ENCODE results near the gene RHOT1.
"Not testable (repeated sequence)": the region's sequence is repeated elsewhere in the genome, so short reads cannot be mapped to it uniquely, and the experiment has no call there.

RHOT1 gene

GRCh38 chr17:32141679-32142037, 644 bp upstream of the RHOT1 start:
- peaks cover 5% of the 10 kb centered on the region for H3K79me2 ChIP-seq (ENCODE audit: control insufficient read depth, insufficient read depth, low read length, poor library complexity)
- no peaks in the 10 kb centered on the region for H3K4me1 ChIP-seq (ENCODE audit: control insufficient read depth in 1 of 2, insufficient read depth in 2 of 2, low read length in 2 of 2)
- peak overlapping the region; percentile 2 for H3K9ac ChIP-seq (ENCODE audit: low read length)
- no peak for DNase-seq
- H3K27ac ChIP-seq (ENCODE audit: low read depth, low read length): no peak overlapping the region
- no peak overlapping the region for H2BK12ac ChIP-seq (ENCODE audit: low read length)
- peak overlapping the region; percentile 27 for H4K91ac ChIP-seq (ENCODE audit: low read depth, low read length)
- peak overlapping the region; percentile 2 for H3K18ac ChIP-seq (ENCODE audit: low read length)
- H2BK120ac ChIP-seq (ENCODE audit: insufficient read depth, low read length, poor library complexity): no peak overlapping the region
- peak overlapping the region; percentile 77 for H2AFZ ChIP-seq (ENCODE audit: insufficient read depth, low read length, poor library complexity)
- peak overlapping the region; percentile 56 for H3K4me2 ChIP-seq (ENCODE audit: low read length)
- H3K27me3 ChIP-seq (ENCODE audit: insufficient read depth, low read length): no peaks in the 10 kb centered on the region
- peak overlapping the region; percentile 52 for H4K12ac ChIP-seq (ENCODE audit: low read depth, low read length)
- no CpG with 5 or more reads among the region's 12 CpGs for WGBS (ENCODE audit: extremely low coverage, insufficient coverage, insufficient read length)
- no peaks in the 10 kb centered on the region for H3K9me3 ChIP-seq (ENCODE audit: insufficient read depth, low read depth, low read length)
- no peak overlapping the region for H3K14ac ChIP-seq (ENCODE audit: low read length)
- no peak overlapping the region for H3K23ac ChIP-seq (ENCODE audit: low read length)
- no peak overlapping the region for H3K4me3 ChIP-seq (ENCODE audit: low read depth, low read length)
- H4K8ac ChIP-seq (ENCODE audit: low read depth, low read length): peak overlapping the region; percentile 55
- no peak overlapping the region for H2BK5ac ChIP-seq (ENCODE audit: low read depth, low read length, poor library complexity)
- H2AK5ac ChIP-seq (ENCODE audit: low read length): no peak overlapping the region
- peaks cover 8% of the 10 kb centered on the region for H3K79me1 ChIP-seq (ENCODE audit: low read length)
- H3K4ac ChIP-seq (ENCODE audit: low read depth, low read length): no peak overlapping the region
- peaks cover 0 to 2% of the 10 kb centered on the region in 2 experiments for H3K36me3 ChIP-seq (ENCODE audit: control insufficient read depth in 1 of 2, insufficient read depth in 2 of 2, low read length in 2 of 2)

- Histone ChIP-seq H2BK5ac (ENCODE audit: low read depth, low read length, poor library complexity) (peak overlapping the region; percentile 23), H3K18ac (ENCODE audit: low read length) (peak overlapping the region; percentile 49), H3K23ac (ENCODE audit: low read length) (no peak overlapping the region), H4K12ac (ENCODE audit: low read depth, low read length) (peak overlapping the region; percentile 38), H3K4me2 (ENCODE audit: low read length) (peak overlapping the region; percentile 54), H3K4ac (ENCODE audit: low read depth, low read length) (peak overlapping the region; percentile 25), H3K9ac (ENCODE audit: low read length) (peak overlapping the region; percentile 81), H2BK12ac (ENCODE audit: low read length) (no peak overlapping the region), H3K36me3 (ENCODE audit: control insufficient read depth in 1 of 2, insufficient read depth in 2 of 2, low read length in 2 of 2) (peaks cover 0 to 2% of the 10 kb centered on the region in 2 experiments), H2AK5ac (ENCODE audit: low read length) (no peak overlapping the region), H3K14ac (ENCODE audit: low read length) (peak overlapping the region; percentile 69), H4K91ac (ENCODE audit: low read depth, low read length) (peak overlapping the region; percentile 52), H3K4me1 (ENCODE audit: control insufficient read depth in 1 of 2, insufficient read depth in 2 of 2, low read length in 2 of 2) (no peaks in the 10 kb centered on the region), H2AFZ (ENCODE audit: insufficient read depth, low read length, poor library complexity) (peak overlapping the region; percentile 77), H3K27me3 (ENCODE audit: insufficient read depth, low read length) (no peaks in the 10 kb centered on the region), H3K4me3 (ENCODE audit: low read depth, low read length) (peak overlapping the region; percentile 96), H3K9me3 (ENCODE audit: insufficient read depth, low read depth, low read length) (no peaks in the 10 kb centered on the region), H3K79me2 (ENCODE audit: control insufficient read depth, insufficient read depth, low read length, poor library complexity) (peaks cover 5% of the 10 kb centered on the region), H3K79me1 (ENCODE audit: low read length) (peaks cover 8% of the 10 kb centered on the region), H3K27ac (ENCODE audit: low read depth, low read length) (peak overlapping the region; percentile 55), H2BK120ac (ENCODE audit: insufficient read depth, low read length, poor library complexity) (peak overlapping the region; percentile 35), H4K8ac (ENCODE audit: low read depth, low read length) (peak overlapping the region; percentile 69)
- peak; percentile 48 to 52 for DNase-seq
- WGBS (ENCODE audit: extremely low coverage, insufficient coverage, insufficient read length): no CpG with 5 or more reads among the region's 23 CpGs
Measured at GRCh38 chr17:32142857-32143526, 690 bp downstream of the RHOT1 start.

DNA sequence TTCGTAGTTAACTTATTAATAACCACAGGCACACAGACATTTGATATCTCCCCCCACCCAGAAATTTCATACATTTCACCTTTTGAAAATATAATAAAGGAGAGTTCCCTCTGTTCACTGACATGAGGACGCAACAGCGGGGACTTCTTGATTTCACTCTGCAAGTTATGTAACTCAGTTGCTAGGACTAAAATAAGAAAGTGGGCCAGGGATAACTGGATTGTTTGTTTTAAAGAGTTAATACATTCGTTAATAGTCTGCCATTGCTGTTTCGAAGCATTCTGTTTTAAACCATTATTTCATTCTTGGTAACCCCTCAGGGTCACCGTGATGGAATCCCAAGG, 1.2 kb downstream of the RHOT1 start:
- H2BK5ac ChIP-seq (ENCODE audit: low read depth, low read length, poor library complexity): no peak overlapping the region
- H3K4me2 ChIP-seq (ENCODE audit: low read length): no peak overlapping the region
- no peak overlapping the region for H2AK5ac ChIP-seq (ENCODE audit: low read length)
- H3K79me1 ChIP-seq (ENCODE audit: low read length): peaks cover 8% of the 10 kb centered on the region
- H3K27ac ChIP-seq (ENCODE audit: low read depth, low read length): no peak overlapping the region
- H3K9me3 ChIP-seq (ENCODE audit: insufficient read depth, low read depth, low read length): no peaks in the 10 kb centered on the region
- H3K14ac ChIP-seq (ENCODE audit: low read length): no peak overlapping the region
- peaks cover 5% of the 10 kb centered on the region for H3K79me2 ChIP-seq (ENCODE audit: control insufficient read depth, insufficient read depth, low read length, poor library complexity)
- no peak overlapping the region for H3K4me3 ChIP-seq (ENCODE audit: low read depth, low read length)
- no peaks in the 10 kb centered on the region for H3K4me1 ChIP-seq (ENCODE audit: control insufficient read depth in 1 of 2, insufficient read depth in 2 of 2, low read length in 2 of 2)
- no peak for DNase-seq
- H3K18ac ChIP-seq (ENCODE audit: low read length): no peak overlapping the region
- no peak overlapping the region for H2BK12ac ChIP-seq (ENCODE audit: low read length)
- H2AFZ ChIP-seq (ENCODE audit: insufficient read depth, low read length, poor library complexity): no peak overlapping the region
- no peak overlapping the region for H4K91ac ChIP-seq (ENCODE audit: low read depth, low read length)
- no peak overlapping the region for H4K12ac ChIP-seq (ENCODE audit: low read depth, low read length)
- H2BK120ac ChIP-seq (ENCODE audit: insufficient read depth, low read length, poor library complexity): no peak overlapping the region
- H3K27me3 ChIP-seq (ENCODE audit: insufficient read depth, low read length): no peaks in the 10 kb centered on the region
- H3K9ac ChIP-seq (ENCODE audit: low read length): no peak overlapping the region
- no CpG with 5 or more reads among the region's 6 CpGs for WGBS (ENCODE audit: extremely low coverage, insufficient coverage, insufficient read length)
- no peak overlapping the region for H3K23ac ChIP-seq (ENCODE audit: low read length)
- no peak overlapping the region for H3K4ac ChIP-seq (ENCODE audit: low read depth, low read length)
- peaks cover 0 to 2% of the 10 kb centered on the region in 2 experiments for H3K36me3 ChIP-seq (ENCODE audit: control insufficient read depth in 1 of 2, insufficient read depth in 2 of 2, low read length in 2 of 2)
- H4K8ac ChIP-seq (ENCODE audit: low read depth, low read length): no peak overlapping the region

GRCh38 chr17:32144442-32144841, 2.1 kb downstream of the RHOT1 start:
- H2AK5ac ChIP-seq (ENCODE audit: low read length); H3K27me3 ChIP-seq (ENCODE audit: insufficient read depth, low read length); H4K91ac ChIP-seq (ENCODE audit: low read depth, low read length); H3K4me1 ChIP-seq (ENCODE audit: control insufficient read depth in 1 of 2, insufficient read depth in 2 of 2, low read length in 2 of 2); H3K79me2 ChIP-seq (ENCODE audit: control insufficient read depth, insufficient read depth, low read length, poor library complexity); H2BK120ac ChIP-seq (ENCODE audit: insufficient read depth, low read length, poor library complexity); H4K12ac ChIP-seq (ENCODE audit: low read depth, low read length); H3K9me3 ChIP-seq (ENCODE audit: insufficient read depth, low read depth, low read length); H3K18ac ChIP-seq (ENCODE audit: low read length); H3K4me2 ChIP-seq (ENCODE audit: low read length); H3K4me3 ChIP-seq (ENCODE audit: low read depth, low read length); H2BK5ac ChIP-seq (ENCODE audit: low read depth, low read length, poor library complexity); H3K79me1 ChIP-seq (ENCODE audit: low read length); H3K27ac ChIP-seq (ENCODE audit: low read depth, low read length); H2AFZ ChIP-seq (ENCODE audit: insufficient read depth, low read length, poor library complexity); H4K8ac ChIP-seq (ENCODE audit: low read depth, low read length); H3K14ac ChIP-seq (ENCODE audit: low read length); H3K23ac ChIP-seq (ENCODE audit: low read length); H3K36me3 ChIP-seq (ENCODE audit: control insufficient read depth in 1 of 2, insufficient read depth in 2 of 2, low read length in 2 of 2); H3K9ac ChIP-seq (ENCODE audit: low read length); DNase-seq; H2BK12ac ChIP-seq (ENCODE audit: low read length): not testable (repeated sequence)
- no CpG with 5 or more reads among the region's 2 CpGs for WGBS (ENCODE audit: extremely low coverage, insufficient coverage, insufficient read length)
- H3K4ac ChIP-seq (ENCODE audit: low read depth, low read length): peak overlapping the region; percentile 40

All from trophoblast cell (in vitro differentiated cells and primary cell).